PFSK-1 (cell line): Measurements from ENCODE around the gene INPP5D.

Experiments used
- FOXP2 ChIP-seq: optimal IDR thresholded peaks from 2 replicates; pipeline ENCODE3; 2011; ENCODE audit warnings: borderline replicate concordance, control low read depth, inconsistent platforms; ENCODE audit not compliant: insufficient read depth; ENCODE audit errors: extremely low read length, extremely low read depth
- POLR2AphosphoS5 ChIP-seq: IDR thresholded peaks from 2 replicates; pipeline ENCODE4 v1.6.1; 2012; ENCODE audit warnings: low read depth, mild to moderate bottlenecking, control low read depth, low read length, moderate library complexity
- SIN3A ChIP-seq: IDR thresholded peaks from 2 replicates; pipeline ENCODE4 v1.6.1; 2012; ENCODE audit warnings: mild to moderate bottlenecking, low read length, moderate library complexity, borderline replicate concordance; ENCODE audit not compliant: insufficient read depth
- TAF1 ChIP-seq: IDR thresholded peaks from 2 replicates; pipeline ENCODE4 v1.6.1; 2012; ENCODE audit warnings: low read length, control low read depth, borderline replicate concordance; ENCODE audit not compliant: insufficient read depth
- TF ChIP-seq, protein P1 (sequence below), 2 experiments: IDR thresholded peaks; 2 replicates each; pipeline versions ENCODE4 v1.6.1 to v1.8.0; 2011 to 2012; ENCODE audit warnings: low read depth in 2 of 2, low read length in 2 of 2, control low read depth in 1 of 2, inconsistent platforms in 1 of 2, mild to moderate bottlenecking in 1 of 2, moderate library complexity in 1 of 2; ENCODE audit not compliant: insufficient read depth in 1 of 2

Gene INPP5D

DNA sequence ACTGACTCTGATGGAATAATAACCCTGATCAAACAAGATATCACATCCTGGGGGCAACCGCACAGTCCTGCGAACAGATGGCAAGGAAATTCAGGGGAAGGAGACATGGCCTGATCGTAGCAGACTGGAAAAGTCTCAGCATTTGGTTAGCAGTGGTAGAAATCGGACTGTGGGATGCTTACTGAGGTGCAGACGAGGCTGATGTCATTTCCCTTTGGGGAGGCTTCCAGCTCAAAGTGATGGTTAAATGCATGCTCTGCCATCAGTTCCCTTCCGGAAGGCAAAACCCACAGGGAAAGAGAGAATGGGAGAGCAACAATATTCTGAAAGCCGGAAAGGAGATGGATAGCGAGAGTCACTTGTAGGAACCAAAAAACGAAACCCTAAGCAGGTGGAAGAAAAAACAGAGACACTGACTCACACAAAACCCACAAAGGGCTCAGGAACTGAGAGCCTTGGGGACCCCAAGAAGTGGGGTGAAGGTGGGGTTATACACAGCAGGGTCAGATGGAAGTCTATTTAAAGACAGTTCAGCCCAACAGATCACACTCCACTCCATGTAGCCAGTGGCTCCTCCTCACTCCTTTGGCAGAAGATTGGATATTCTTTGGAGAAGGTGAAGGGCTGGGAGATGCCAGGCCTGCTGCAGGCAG is 93.1 kb downstream of the INPP5D start:
- TF ChIP-seq SIN3A: no peak
- TF ChIP-seq POLR2AphosphoS5: no peak
- TF ChIP-seq, protein P1, sequence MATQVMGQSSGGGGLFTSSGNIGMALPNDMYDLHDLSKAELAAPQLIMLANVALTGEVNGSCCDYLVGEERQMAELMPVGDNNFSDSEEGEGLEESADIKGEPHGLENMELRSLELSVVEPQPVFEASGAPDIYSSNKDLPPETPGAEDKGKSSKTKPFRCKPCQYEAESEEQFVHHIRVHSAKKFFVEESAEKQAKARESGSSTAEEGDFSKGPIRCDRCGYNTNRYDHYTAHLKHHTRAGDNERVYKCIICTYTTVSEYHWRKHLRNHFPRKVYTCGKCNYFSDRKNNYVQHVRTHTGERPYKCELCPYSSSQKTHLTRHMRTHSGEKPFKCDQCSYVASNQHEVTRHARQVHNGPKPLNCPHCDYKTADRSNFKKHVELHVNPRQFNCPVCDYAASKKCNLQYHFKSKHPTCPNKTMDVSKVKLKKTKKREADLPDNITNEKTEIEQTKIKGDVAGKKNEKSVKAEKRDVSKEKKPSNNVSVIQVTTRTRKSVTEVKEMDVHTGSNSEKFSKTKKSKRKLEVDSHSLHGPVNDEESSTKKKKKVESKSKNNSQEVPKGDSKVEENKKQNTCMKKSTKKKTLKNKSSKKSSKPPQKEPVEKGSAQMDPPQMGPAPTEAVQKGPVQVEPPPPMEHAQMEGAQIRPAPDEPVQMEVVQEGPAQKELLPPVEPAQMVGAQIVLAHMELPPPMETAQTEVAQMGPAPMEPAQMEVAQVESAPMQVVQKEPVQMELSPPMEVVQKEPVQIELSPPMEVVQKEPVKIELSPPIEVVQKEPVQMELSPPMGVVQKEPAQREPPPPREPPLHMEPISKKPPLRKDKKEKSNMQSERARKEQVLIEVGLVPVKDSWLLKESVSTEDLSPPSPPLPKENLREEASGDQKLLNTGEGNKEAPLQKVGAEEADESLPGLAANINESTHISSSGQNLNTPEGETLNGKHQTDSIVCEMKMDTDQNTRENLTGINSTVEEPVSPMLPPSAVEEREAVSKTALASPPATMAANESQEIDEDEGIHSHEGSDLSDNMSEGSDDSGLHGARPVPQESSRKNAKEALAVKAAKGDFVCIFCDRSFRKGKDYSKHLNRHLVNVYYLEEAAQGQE (IDR thresholded peaks at IDR 0.05; ENCODE audit: insufficient read depth in 1 of 2, low read depth in 2 of 2, low read length in 2 of 2): no peak
- no peak for TF ChIP-seq FOXP2

DNA sequence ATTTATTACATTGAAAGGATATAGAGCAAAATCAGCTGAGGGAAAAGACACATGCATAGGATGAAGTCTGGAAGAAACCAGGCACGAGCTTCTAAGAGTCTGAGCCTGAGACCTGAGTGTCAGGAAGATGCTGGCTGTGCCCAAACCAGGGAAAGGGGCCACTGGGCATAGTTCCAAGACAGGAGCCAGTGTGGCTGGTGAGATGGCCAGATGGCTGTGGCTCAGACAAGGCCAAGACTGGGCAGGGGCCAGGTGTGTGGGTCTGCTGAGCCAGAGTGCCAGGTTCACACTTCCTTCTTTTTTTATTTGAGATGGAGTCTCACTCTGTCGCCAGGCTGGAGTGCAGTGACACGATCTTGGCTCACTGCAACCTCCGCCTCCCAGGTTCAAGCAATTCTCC is 95.9 kb downstream of the INPP5D start:
- TF ChIP-seq SIN3A: no peak
- TF ChIP-seq, protein P1 (IDR thresholded peaks at IDR 0.05; ENCODE audit: insufficient read depth in 1 of 2, low read depth in 2 of 2, low read length in 2 of 2): no peak
- TF ChIP-seq FOXP2: no peak
- no peak for TF ChIP-seq TAF1

DNA sequence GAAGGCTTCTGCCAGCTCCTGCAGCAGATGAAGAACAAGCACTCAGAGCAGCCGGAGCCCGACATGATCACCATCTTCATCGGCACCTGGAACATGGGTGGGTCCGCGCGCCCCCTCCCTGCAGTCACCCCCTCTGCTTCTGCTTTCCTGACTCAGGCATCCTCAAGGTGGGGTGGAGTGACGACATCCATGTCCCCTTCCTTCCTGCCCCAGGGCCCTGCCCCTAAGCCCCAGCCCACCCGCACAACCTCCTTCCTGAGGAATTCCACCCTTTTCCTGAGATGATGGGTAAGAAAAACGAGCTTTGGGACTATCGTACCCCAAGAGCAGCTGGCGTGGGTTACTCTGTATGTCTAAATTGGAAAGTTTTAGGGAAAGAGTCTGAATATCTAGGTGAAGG is 101.6 kb downstream of the INPP5D start:
- TF ChIP-seq FOXP2 (no peak), POLR2AphosphoS5 (no peak), SIN3A (no peak), TAF1 (no peak)
- TF ChIP-seq, protein P1 (IDR thresholded peaks at IDR 0.05; ENCODE audit: insufficient read depth in 1 of 2, low read depth in 2 of 2, low read length in 2 of 2): no peak

DNA sequence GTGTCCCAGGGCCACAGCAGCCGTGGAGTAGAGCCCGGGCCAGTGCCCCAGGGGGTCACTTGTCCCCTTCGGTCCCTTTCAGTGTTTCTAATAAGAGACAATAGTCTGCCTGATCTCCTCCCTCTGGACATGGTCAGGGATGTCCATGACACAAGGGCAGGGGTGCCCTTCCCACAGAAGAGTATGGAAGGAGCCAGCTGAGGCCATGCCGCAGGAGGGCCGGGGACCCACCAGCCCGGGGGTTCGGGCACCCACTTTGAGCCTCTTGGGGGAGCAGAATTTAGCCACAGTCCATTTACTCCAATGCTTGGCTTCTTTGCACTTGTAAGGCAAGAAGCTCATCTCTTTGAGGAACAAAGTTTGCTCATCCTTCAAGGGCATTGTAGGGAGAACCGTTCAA is 102.6 kb downstream of the INPP5D start:
- TF ChIP-seq POLR2AphosphoS5: no peak
- TF ChIP-seq FOXP2: no peak
- TF ChIP-seq, protein P1 (IDR thresholded peaks at IDR 0.05; ENCODE audit: insufficient read depth in 1 of 2, low read depth in 2 of 2, low read length in 2 of 2): no peak
- no peak for TF ChIP-seq SIN3A
- TF ChIP-seq TAF1: no peak
